OCI-LY1 (cell line): ENCODE results near the gene NEAT1.

Source experiments
- H2AFZ ChIP-seq: fragments of 200-600 bp; sonication (generic), shearing (Covaris generic); 2 replicates; pipeline ENCODE4 v1.6.0; 2014; ENCODE audit warnings: antibody characterized with exemption, mild to moderate bottlenecking, low read length
- H3F3A ChIP-seq: fragments of 200-600 bp; sonication (generic), shearing (Covaris generic); 2 replicates; pipeline ENCODE4 v1.6.0; 2014; ENCODE audit warnings: mild to moderate bottlenecking, antibody characterized with exemption, low read length, moderate library complexity; ENCODE audit not compliant: insufficient read depth
- H3K27ac ChIP-seq: fragments of 200-600 bp; sonication (generic); 2 replicates; pipeline ENCODE4 v1.5.1; 2014; ENCODE audit warnings: low read length, mixed run types, mild to moderate bottlenecking, low read depth; ENCODE audit not compliant: poor library complexity, severe bottlenecking
- H3K27me3 ChIP-seq: fragments of 200-600 bp; sonication (generic); 2 replicates; pipeline ENCODE4 v1.6.0; 2014; ENCODE audit warnings: antibody characterized with exemption, mild to moderate bottlenecking, low read length, moderate library complexity; ENCODE audit not compliant: insufficient read depth
- H3K36me3 ChIP-seq: fragments of 200-600 bp; sonication (generic); 2 replicates; pipeline ENCODE4 v1.6.1; 2014; ENCODE audit warnings: mild to moderate bottlenecking, antibody characterized with exemption, low read length, moderate library complexity, mixed read lengths; ENCODE audit not compliant: insufficient read depth
- H3K4me1 ChIP-seq: fragments of 200-600 bp; sonication (generic); 2 replicates; pipeline ENCODE4 v1.5.1; 2014; ENCODE audit warnings: mild to moderate bottlenecking, low read length, moderate library complexity; ENCODE audit not compliant: insufficient read depth, severe bottlenecking
- H3K4me2 ChIP-seq: fragments of 200-600 bp; sonication (generic), shearing (Covaris generic); 2 replicates; pipeline ENCODE4 v1.6.1; 2014; ENCODE audit warnings: low read length
- H3K4me3 ChIP-seq: fragments of 200-600 bp; sonication (generic); 2 replicates; pipeline ENCODE4 v1.5.1; 2014; ENCODE audit warnings: low read length, low read depth, mild to moderate bottlenecking, mixed read lengths; ENCODE audit not compliant: poor library complexity, severe bottlenecking
- H3K79me2 ChIP-seq: fragments of 200-600 bp; shearing (Covaris generic); 2 replicates; pipeline ENCODE4 v1.6.1; 2016; ENCODE audit warnings: mixed run types, low read length, mixed read lengths; ENCODE audit not compliant: insufficient read depth
- H3K9ac ChIP-seq: fragments of 200-600 bp; sonication (generic), shearing (Covaris generic); 2 replicates; pipeline ENCODE4 v1.6.1; 2014; ENCODE audit warnings: mild to moderate bottlenecking, low read length, mixed read lengths
- H3K9me2 ChIP-seq: fragments of 200-600 bp; sonication (generic), shearing (Covaris generic); 2 replicates; pipeline ENCODE4 v1.6.1; 2014; ENCODE audit warnings: low read depth, mild to moderate bottlenecking, low read length, mixed read lengths
- H3K9me3 ChIP-seq: fragments of 200-600 bp; shearing (Covaris generic); 2 replicates; pipeline ENCODE4 v1.6.1; 2014; ENCODE audit warnings: low read length, mixed read lengths
- H4K20me1 ChIP-seq: fragments of 200-600 bp; sonication (generic), shearing (Covaris generic); 2 replicates; pipeline ENCODE4 v1.6.0; 2016; ENCODE audit warnings: mild to moderate bottlenecking, low read length; ENCODE audit not compliant: insufficient read depth
- EZH2 ChIP-seq: fragments of 200-600 bp; sonication (generic), shearing (Covaris generic); IDR thresholded peaks from 2 replicates; pipeline ENCODE4 v1.8.0; 2017; ENCODE audit warnings: borderline replicate concordance, mixed run types, mild to moderate bottlenecking, antibody characterized with exemption, low read length, moderate library complexity, mixed read lengths
- TF ChIP-seq, protein P1 (sequence below): fragments of 200-600 bp; sonication (generic), shearing (Covaris generic); IDR thresholded peaks from 2 replicates; pipeline ENCODE4 v1.5.1; 2017; ENCODE audit warnings: mild to moderate bottlenecking, antibody characterized with exemption, low read length, moderate library complexity, mixed read lengths

The NEAT1 gene

DNA sequence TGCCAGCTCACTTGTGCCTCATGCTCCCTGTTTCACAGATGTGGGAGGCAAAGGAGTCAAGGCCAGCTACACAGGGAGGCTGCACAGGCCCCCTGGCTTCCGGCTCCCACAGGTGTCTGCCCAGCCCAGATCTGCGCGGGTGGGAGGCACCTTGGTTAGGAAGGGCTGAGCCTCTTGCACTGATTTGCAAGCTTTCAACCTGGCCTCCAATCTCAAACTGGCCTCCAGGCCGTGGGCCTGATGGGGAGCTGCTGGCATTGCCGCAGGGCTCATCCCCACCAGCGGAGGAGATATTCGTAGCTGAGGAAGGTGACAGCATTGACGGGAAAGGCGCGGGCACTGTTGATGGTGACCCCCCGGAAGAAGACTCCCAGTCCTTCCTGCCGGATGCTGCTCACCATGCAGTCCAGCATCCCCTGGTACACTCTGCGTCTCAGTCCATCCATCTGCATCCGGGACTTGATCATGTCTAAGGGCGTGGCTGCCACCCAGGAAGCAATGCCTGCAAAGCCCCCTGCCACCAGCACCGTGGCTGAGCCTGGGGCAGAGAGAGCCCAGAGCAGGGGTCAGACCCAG, 46.4 kb upstream of the NEAT1 start:
- Histone ChIP-seq H3K4me1 (peaks cover 23% of the 10 kb centered on the region), H4K20me1 (no peaks in the 10 kb centered on the region), H3K9me3 (no peaks in the 10 kb centered on the region), H2AFZ (no peak overlapping the region), H3K9ac (no peak overlapping the region), H3K36me3 (no peaks in the 10 kb centered on the region), H3K9me2 (no peaks in the 10 kb centered on the region), H3F3A (no peaks in the 10 kb centered on the region), H3K79me2 (no peaks in the 10 kb centered on the region), H3K4me2 (no peak overlapping the region), H3K27me3 (peaks cover 1% of the 10 kb centered on the region; the same call in 1 of the 2 replicates), H3K27ac (no peak overlapping the region), H3K4me3 (no peak overlapping the region)
- TF ChIP-seq, protein P1, sequence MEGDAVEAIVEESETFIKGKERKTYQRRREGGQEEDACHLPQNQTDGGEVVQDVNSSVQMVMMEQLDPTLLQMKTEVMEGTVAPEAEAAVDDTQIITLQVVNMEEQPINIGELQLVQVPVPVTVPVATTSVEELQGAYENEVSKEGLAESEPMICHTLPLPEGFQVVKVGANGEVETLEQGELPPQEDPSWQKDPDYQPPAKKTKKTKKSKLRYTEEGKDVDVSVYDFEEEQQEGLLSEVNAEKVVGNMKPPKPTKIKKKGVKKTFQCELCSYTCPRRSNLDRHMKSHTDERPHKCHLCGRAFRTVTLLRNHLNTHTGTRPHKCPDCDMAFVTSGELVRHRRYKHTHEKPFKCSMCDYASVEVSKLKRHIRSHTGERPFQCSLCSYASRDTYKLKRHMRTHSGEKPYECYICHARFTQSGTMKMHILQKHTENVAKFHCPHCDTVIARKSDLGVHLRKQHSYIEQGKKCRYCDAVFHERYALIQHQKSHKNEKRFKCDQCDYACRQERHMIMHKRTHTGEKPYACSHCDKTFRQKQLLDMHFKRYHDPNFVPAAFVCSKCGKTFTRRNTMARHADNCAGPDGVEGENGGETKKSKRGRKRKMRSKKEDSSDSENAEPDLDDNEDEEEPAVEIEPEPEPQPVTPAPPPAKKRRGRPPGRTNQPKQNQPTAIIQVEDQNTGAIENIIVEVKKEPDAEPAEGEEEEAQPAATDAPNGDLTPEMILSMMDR: no peak
- TF ChIP-seq EZH2: no peak

DNA sequence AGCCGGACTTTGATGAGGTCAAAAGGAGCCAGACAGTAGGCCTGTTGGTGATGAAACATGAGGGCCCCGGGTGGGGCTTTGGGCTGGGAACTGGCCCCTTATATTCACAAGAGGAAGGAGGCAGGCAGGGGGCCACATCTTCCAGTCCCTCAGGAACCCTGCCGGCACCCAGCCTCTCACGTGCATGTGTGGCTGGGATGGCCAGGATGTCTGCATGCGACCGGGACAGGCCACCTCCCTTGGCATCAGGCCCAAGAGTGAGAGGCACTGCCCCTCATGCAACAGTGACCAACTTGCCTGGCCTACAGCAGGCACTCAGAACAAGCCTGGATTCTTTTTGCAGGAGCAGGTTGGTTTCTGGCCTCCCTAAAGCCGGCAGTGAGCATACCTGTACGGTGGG, 45.6 kb upstream of the NEAT1 start:
- Histone ChIP-seq H3K4me1 (peaks cover 29% of the 10 kb centered on the region), H3K4me2 (no peak overlapping the region), H3K27me3 (no peaks in the 10 kb centered on the region), H3K27ac (no peak overlapping the region), H3K79me2 (no peaks in the 10 kb centered on the region), H3K9me2 (no peaks in the 10 kb centered on the region), H3K9ac (no peak overlapping the region), H3K9me3 (no peaks in the 10 kb centered on the region), H3K36me3 (no peaks in the 10 kb centered on the region), H4K20me1 (no peaks in the 10 kb centered on the region), H3K4me3 (no peak overlapping the region), H3F3A (no peaks in the 10 kb centered on the region), H2AFZ (no peak overlapping the region)
- TF ChIP-seq, protein P1: no peak
- no peak for TF ChIP-seq EZH2

DNA sequence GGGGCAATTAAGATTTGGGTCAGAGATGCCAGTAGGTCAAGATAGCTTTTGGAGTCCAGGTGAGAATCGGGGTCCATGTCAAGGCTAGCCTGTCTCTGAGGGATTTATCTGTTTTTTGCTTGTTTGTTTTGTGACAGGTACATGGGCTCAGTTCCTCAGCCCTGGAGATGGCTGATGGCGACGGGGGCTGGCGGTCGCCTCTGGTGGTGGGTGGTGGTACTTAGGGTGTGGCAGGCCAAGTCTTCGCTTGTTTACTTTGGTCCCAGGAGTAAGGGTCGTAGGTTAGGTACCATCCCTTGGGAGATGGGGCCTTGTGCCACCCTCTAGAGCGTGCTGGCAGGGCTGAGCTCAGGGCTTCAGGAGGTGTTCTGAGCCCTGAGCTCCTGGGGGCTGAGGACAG, 44.8 kb upstream of the NEAT1 start:
- no peaks in the 10 kb centered on the region for H3K36me3 ChIP-seq
- peaks cover 36% of the 10 kb centered on the region for H3K4me1 ChIP-seq
- TF ChIP-seq, protein P1: peak; percentile 24; the same call in 1 of the 2 replicates
- no peak for TF ChIP-seq EZH2
- no peaks in the 10 kb centered on the region for H3K27me3 ChIP-seq
- H4K20me1 ChIP-seq: no peaks in the 10 kb centered on the region
- no peaks in the 10 kb centered on the region for H3F3A ChIP-seq
- H3K4me3 ChIP-seq: no peak overlapping the region
- no peak overlapping the region for H2AFZ ChIP-seq
- no peaks in the 10 kb centered on the region for H3K9me2 ChIP-seq
- no peak overlapping the region for H3K27ac ChIP-seq
- no peak overlapping the region for H3K9ac ChIP-seq
- no peaks in the 10 kb centered on the region for H3K9me3 ChIP-seq
- no peaks in the 10 kb centered on the region for H3K79me2 ChIP-seq
- no peak overlapping the region for H3K4me2 ChIP-seq
